ENCODE results near the gene GRIA3.

GRIA3 gene

GRCh38 chrX:123217728-123218127, 33.6 kb downstream of the GRIA3 start:
- no peak overlapping the region for H3K4me3 ChIP-seq (ENCODE audit: insufficient read depth, low read depth, low read length)
- no peaks in the 10 kb centered on the region for H3K9me3 ChIP-seq (ENCODE audit: control insufficient read depth, low read length)
- H3K27ac ChIP-seq (ENCODE audit: insufficient read depth, low read depth, low read length, poor library complexity, severe bottlenecking), result no peak overlapping the region
- no peaks in the 10 kb centered on the region for H3K4me1 ChIP-seq (ENCODE audit: control insufficient read depth, insufficient read depth, low read length)
- no peaks in the 10 kb centered on the region for H3K36me3 ChIP-seq (ENCODE audit: control insufficient read depth, insufficient read depth, low read length)
- H3K27me3 ChIP-seq (ENCODE audit: control insufficient read depth, insufficient read depth, low read length, poor library complexity, severe bottlenecking), result no peaks in the 10 kb centered on the region
- 94 to 96% methylated on average over 2 of the region's 2 CpGs for WGBS, 2 experiments

- Histone ChIP-seq H3K27me3 (ENCODE audit: control insufficient read depth, insufficient read depth, low read length, poor library complexity, severe bottlenecking) (no peaks in the 10 kb centered on the region), H3K9me3 (ENCODE audit: control insufficient read depth, low read length) (no peaks in the 10 kb centered on the region), H3K4me3 (ENCODE audit: insufficient read depth, low read depth, low read length) (no peak overlapping the region), H3K27ac (ENCODE audit: insufficient read depth, low read depth, low read length, poor library complexity, severe bottlenecking) (no peak overlapping the region), H3K36me3 (ENCODE audit: control insufficient read depth, insufficient read depth, low read length) (no peaks in the 10 kb centered on the region), H3K4me1 (ENCODE audit: control insufficient read depth, insufficient read depth, low read length) (no peaks in the 10 kb centered on the region)
- WGBS, 2 experiments, result 58 to 60% methylated on average over 3 of the region's 3 CpGs
Observed at GRCh38 chrX:123219916-123220315, 35.8 kb downstream of the GRIA3 start.

- H3K27ac ChIP-seq (ENCODE audit: insufficient read depth, low read depth, low read length, poor library complexity, severe bottlenecking), result no peak overlapping the region
- no peak overlapping the region for H3K4me3 ChIP-seq (ENCODE audit: insufficient read depth, low read depth, low read length)
- H3K9me3 ChIP-seq (ENCODE audit: control insufficient read depth, low read length), result no peaks in the 10 kb centered on the region
- H3K27me3 ChIP-seq (ENCODE audit: control insufficient read depth, insufficient read depth, low read length, poor library complexity, severe bottlenecking), result no peaks in the 10 kb centered on the region
- H3K4me1 ChIP-seq (ENCODE audit: control insufficient read depth, insufficient read depth, low read length), result no peaks in the 10 kb centered on the region
- no peaks in the 10 kb centered on the region for H3K36me3 ChIP-seq (ENCODE audit: control insufficient read depth, insufficient read depth, low read length)
- WGBS, 2 experiments, result 90 to 92% methylated on average over 3 to 5 of the region's 5 CpGs
Observed at GRCh38 chrX:123222920-123223319, 38.8 kb downstream of the GRIA3 start.

GRCh38 chrX:123223409-123223808, 39.3 kb downstream of the GRIA3 start:
- H3K36me3 ChIP-seq (ENCODE audit: control insufficient read depth, insufficient read depth, low read length), result no peaks in the 10 kb centered on the region
- no peak overlapping the region for H3K4me3 ChIP-seq (ENCODE audit: insufficient read depth, low read depth, low read length)
- no peaks in the 10 kb centered on the region for H3K27me3 ChIP-seq (ENCODE audit: control insufficient read depth, insufficient read depth, low read length, poor library complexity, severe bottlenecking)
- no peaks in the 10 kb centered on the region for H3K4me1 ChIP-seq (ENCODE audit: control insufficient read depth, insufficient read depth, low read length)
- 71 to 92% methylated on average over 1 of the region's 1 CpG for WGBS, 2 experiments
- H3K9me3 ChIP-seq (ENCODE audit: control insufficient read depth, low read length), result no peaks in the 10 kb centered on the region
- H3K27ac ChIP-seq (ENCODE audit: insufficient read depth, low read depth, low read length, poor library complexity, severe bottlenecking), result no peak overlapping the region

DNA sequence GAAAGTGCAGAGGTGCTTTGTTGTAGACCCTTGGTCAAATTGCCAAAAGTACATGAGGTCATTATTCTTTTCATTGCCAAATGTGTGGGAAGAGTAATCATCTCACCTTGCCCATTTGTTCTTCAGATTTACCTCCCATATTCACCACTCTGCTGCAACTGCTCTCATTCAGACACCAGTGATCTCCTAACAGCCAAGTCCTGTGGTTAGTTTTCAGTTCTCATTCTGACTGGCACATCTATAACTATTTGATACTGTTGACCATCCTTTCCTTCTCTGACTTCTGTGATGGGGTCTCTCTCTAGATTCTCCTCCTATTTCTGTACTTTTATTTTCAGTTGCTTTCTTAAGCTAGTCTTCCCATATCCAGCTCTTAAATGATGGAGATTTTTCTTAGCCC, 39.8 kb downstream of the GRIA3 start:
- Histone ChIP-seq H3K27me3 (ENCODE audit: control insufficient read depth, insufficient read depth, low read length, poor library complexity, severe bottlenecking) (no peaks in the 10 kb centered on the region), H3K4me3 (ENCODE audit: insufficient read depth, low read depth, low read length) (no peak overlapping the region), H3K27ac (ENCODE audit: insufficient read depth, low read depth, low read length, poor library complexity, severe bottlenecking) (no peak overlapping the region), H3K36me3 (ENCODE audit: control insufficient read depth, insufficient read depth, low read length) (no peaks in the 10 kb centered on the region), H3K9me3 (ENCODE audit: control insufficient read depth, low read length) (no peaks in the 10 kb centered on the region), H3K4me1 (ENCODE audit: control insufficient read depth, insufficient read depth, low read length) (no peaks in the 10 kb centered on the region)

GRCh38 chrX:123230798-123231197, 46.7 kb downstream of the GRIA3 start:
- no peaks in the 10 kb centered on the region for H3K27me3 ChIP-seq (ENCODE audit: control insufficient read depth, insufficient read depth, low read length, poor library complexity, severe bottlenecking)
- H3K4me1 ChIP-seq (ENCODE audit: control insufficient read depth, insufficient read depth, low read length), result no peaks in the 10 kb centered on the region
- H3K36me3 ChIP-seq (ENCODE audit: control insufficient read depth, insufficient read depth, low read length), result no peaks in the 10 kb centered on the region
- no peak overlapping the region for H3K4me3 ChIP-seq (ENCODE audit: insufficient read depth, low read depth, low read length)
- no peaks in the 10 kb centered on the region for H3K9me3 ChIP-seq (ENCODE audit: control insufficient read depth, low read length)
- 4 to 16% methylated on average over 2 of the region's 2 CpGs for WGBS, 2 experiments
- no peak overlapping the region for H3K27ac ChIP-seq (ENCODE audit: insufficient read depth, low read depth, low read length, poor library complexity, severe bottlenecking)

- Histone ChIP-seq H3K27ac (ENCODE audit: insufficient read depth, low read depth, low read length, poor library complexity, severe bottlenecking) (no peak overlapping the region), H3K4me3 (ENCODE audit: insufficient read depth, low read depth, low read length) (no peak overlapping the region), H3K4me1 (ENCODE audit: control insufficient read depth, insufficient read depth, low read length) (no peaks in the 10 kb centered on the region), H3K27me3 (ENCODE audit: control insufficient read depth, insufficient read depth, low read length, poor library complexity, severe bottlenecking) (no peaks in the 10 kb centered on the region), H3K9me3 (ENCODE audit: control insufficient read depth, low read length) (no peaks in the 10 kb centered on the region), H3K36me3 (ENCODE audit: control insufficient read depth, insufficient read depth, low read length) (no peaks in the 10 kb centered on the region)
Observed at GRCh38 chrX:123236859-123237258, 52.8 kb downstream of the GRIA3 start.

GRCh38 chrX:123237271-123237670, 53.2 kb downstream of the GRIA3 start:
- no peaks in the 10 kb centered on the region for H3K4me1 ChIP-seq (ENCODE audit: control insufficient read depth, insufficient read depth, low read length)
- no peaks in the 10 kb centered on the region for H3K9me3 ChIP-seq (ENCODE audit: control insufficient read depth, low read length)
- WGBS, 2 experiments, result 89 to 100% methylated on average over 3 of the region's 3 CpGs
- H3K4me3 ChIP-seq (ENCODE audit: insufficient read depth, low read depth, low read length), result no peak overlapping the region
- H3K27me3 ChIP-seq (ENCODE audit: control insufficient read depth, insufficient read depth, low read length, poor library complexity, severe bottlenecking), result no peaks in the 10 kb centered on the region
- no peaks in the 10 kb centered on the region for H3K36me3 ChIP-seq (ENCODE audit: control insufficient read depth, insufficient read depth, low read length)
- no peak overlapping the region for H3K27ac ChIP-seq (ENCODE audit: insufficient read depth, low read depth, low read length, poor library complexity, severe bottlenecking)

- Histone ChIP-seq H3K36me3 (ENCODE audit: control insufficient read depth, insufficient read depth, low read length) (no peaks in the 10 kb centered on the region), H3K9me3 (ENCODE audit: control insufficient read depth, low read length) (no peaks in the 10 kb centered on the region), H3K4me1 (ENCODE audit: control insufficient read depth, insufficient read depth, low read length) (no peaks in the 10 kb centered on the region), H3K4me3 (ENCODE audit: insufficient read depth, low read depth, low read length) (no peak overlapping the region), H3K27me3 (ENCODE audit: control insufficient read depth, insufficient read depth, low read length, poor library complexity, severe bottlenecking) (no peaks in the 10 kb centered on the region), H3K27ac (ENCODE audit: insufficient read depth, low read depth, low read length, poor library complexity, severe bottlenecking) (no peak overlapping the region)
- WGBS, 2 experiments, result 71 to 92% methylated on average over 1 of the region's 1 CpG
Observed at GRCh38 chrX:123254457-123254856, 70.4 kb downstream of the GRIA3 start.

DNA sequence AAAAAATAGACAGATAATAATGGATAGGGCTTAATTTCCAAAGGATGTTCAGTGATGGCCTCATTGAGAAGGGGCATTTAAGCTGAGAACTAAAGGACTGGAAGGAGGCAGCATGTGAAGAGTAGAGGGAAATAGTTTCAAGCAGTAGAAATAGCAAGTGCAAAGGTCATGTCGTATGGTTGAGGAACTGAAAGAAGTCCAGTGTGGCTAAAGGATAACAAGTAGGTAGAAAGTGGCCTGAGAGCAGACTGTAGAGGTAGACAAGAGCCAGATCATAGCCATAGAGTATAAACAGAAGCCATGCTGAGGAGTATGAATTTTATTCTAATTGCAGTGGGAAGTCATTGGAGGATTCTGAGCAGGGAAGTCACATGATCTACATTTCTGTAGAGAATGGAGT, 72.3 kb downstream of the GRIA3 start:
- H3K9me3 ChIP-seq (ENCODE audit: control insufficient read depth, low read length), result no peaks in the 10 kb centered on the region

GRCh38 chrX:123260920-123261418, 76.9 kb downstream of the GRIA3 start:
- no peaks in the 10 kb centered on the region for H3K36me3 ChIP-seq (ENCODE audit: control insufficient read depth, insufficient read depth, low read length)
- WGBS, 2 experiments, result 93 to 100% methylated on average over 3 to 5 of the region's 5 CpGs
- no peaks in the 10 kb centered on the region for H3K27me3 ChIP-seq (ENCODE audit: control insufficient read depth, insufficient read depth, low read length, poor library complexity, severe bottlenecking)
- no peaks in the 10 kb centered on the region for H3K9me3 ChIP-seq (ENCODE audit: control insufficient read depth, low read length)
- H3K4me3 ChIP-seq (ENCODE audit: insufficient read depth, low read depth, low read length), result no peak overlapping the region
- H3K27ac ChIP-seq (ENCODE audit: insufficient read depth, low read depth, low read length, poor library complexity, severe bottlenecking), result no peak overlapping the region
- peaks cover 5% of the 10 kb centered on the region for H3K4me1 ChIP-seq (ENCODE audit: control insufficient read depth, insufficient read depth, low read length)

More for the DNA sequence above, 72.3 kb downstream of the GRIA3 start:
- peaks cover 1% of the 10 kb centered on the region for H3K4me1 ChIP-seq (ENCODE audit: control insufficient read depth, insufficient read depth, low read length)
- 88 to 96% methylated on average over 1 of the region's 1 CpG for WGBS, 2 experiments
- H3K4me3 ChIP-seq (ENCODE audit: insufficient read depth, low read depth, low read length), result no peak overlapping the region
- no peaks in the 10 kb centered on the region for H3K27me3 ChIP-seq (ENCODE audit: control insufficient read depth, insufficient read depth, low read length, poor library complexity, severe bottlenecking)
- no peaks in the 10 kb centered on the region for H3K36me3 ChIP-seq (ENCODE audit: control insufficient read depth, insufficient read depth, low read length)
- H3K27ac ChIP-seq (ENCODE audit: insufficient read depth, low read depth, low read length, poor library complexity, severe bottlenecking), result no peak overlapping the region

All from ectodermal cell (in vitro differentiated cells).